AG04449 (cell line): ENCODE measurements around the gene POLDIP2.
A peak's percentile ranks its signal among the peaks of the same experiment; 100 is the strongest.

Experiments
- CTCF ChIA-PET: fragments of 350-600 bp; formaldehyde crosslinking; extraction: SDS; loops from one replicate; lab custom pipeline; 2021; ENCODE audit warnings: antibody characterized with exemption; lab: Yijun Ruan, JAX
- POLR2A ChIA-PET: fragments of 400-600, 350-600 bp; formaldehyde crosslinking; extraction: SDS; loops from one replicate; lab custom pipeline; 2020; ENCODE audit warnings: antibody characterized with exemption, inconsistent platforms; lab: Yijun Ruan, JAX
- DNase-seq: peaks from one replicate; pipeline ENCODE4 v3.0.0-alpha.2; 2010; ENCODE audit warnings: low read depth, low spot score
- H3K4me3 ChIP-seq: 2 replicates; pipeline ENCODE4 v1.5.1; 2011; ENCODE audit warnings: low read depth, mild to moderate bottlenecking, control low read depth, low read length
- TF ChIP-seq, protein P1 (sequence below): IDR thresholded peaks from one replicate; pipeline ENCODE4 v1.5.1; 2011; ENCODE audit warnings: mild to moderate bottlenecking, moderate library complexity, low read length, control low read depth, inconsistent platforms; ENCODE audit not compliant: insufficient read depth; ENCODE audit errors: missing control alignments

The POLDIP2 gene

DNA sequence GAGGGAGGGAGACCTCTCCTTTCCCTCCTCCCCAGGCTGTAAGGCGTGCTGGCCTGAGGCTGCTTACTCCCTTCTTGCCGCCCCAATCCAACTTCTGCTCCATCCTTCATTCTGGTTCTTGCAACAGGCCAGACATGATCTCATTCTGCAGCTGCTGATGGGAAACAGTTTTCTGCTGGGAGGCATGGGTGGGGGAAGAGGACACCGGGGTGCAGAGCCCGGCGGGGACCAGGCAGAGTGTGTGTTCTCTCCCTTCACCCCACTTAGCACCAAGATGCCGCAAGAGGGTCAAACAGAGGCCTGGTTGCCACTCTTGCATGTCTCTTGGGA is 15.6 kb upstream of the POLDIP2 start:
- peak overlapping the region; percentile 65 for H3K4me3 ChIP-seq
- ChIA-PET CTCF (interaction anchor here (1.3 kb wide), 1 partner anchor 26 kb away, joined by 3 read pairs; no protein-coding TSS in a partner anchor), POLR2A (interaction anchor here (1.2 kb wide), 1 partner anchor 15 kb away, joined by 3 read pairs; the partner anchor contains the start of gene POLDIP2)
- TF ChIP-seq, protein P1, sequence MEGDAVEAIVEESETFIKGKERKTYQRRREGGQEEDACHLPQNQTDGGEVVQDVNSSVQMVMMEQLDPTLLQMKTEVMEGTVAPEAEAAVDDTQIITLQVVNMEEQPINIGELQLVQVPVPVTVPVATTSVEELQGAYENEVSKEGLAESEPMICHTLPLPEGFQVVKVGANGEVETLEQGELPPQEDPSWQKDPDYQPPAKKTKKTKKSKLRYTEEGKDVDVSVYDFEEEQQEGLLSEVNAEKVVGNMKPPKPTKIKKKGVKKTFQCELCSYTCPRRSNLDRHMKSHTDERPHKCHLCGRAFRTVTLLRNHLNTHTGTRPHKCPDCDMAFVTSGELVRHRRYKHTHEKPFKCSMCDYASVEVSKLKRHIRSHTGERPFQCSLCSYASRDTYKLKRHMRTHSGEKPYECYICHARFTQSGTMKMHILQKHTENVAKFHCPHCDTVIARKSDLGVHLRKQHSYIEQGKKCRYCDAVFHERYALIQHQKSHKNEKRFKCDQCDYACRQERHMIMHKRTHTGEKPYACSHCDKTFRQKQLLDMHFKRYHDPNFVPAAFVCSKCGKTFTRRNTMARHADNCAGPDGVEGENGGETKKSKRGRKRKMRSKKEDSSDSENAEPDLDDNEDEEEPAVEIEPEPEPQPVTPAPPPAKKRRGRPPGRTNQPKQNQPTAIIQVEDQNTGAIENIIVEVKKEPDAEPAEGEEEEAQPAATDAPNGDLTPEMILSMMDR: no peak
- DNase-seq: no peak

DNA sequence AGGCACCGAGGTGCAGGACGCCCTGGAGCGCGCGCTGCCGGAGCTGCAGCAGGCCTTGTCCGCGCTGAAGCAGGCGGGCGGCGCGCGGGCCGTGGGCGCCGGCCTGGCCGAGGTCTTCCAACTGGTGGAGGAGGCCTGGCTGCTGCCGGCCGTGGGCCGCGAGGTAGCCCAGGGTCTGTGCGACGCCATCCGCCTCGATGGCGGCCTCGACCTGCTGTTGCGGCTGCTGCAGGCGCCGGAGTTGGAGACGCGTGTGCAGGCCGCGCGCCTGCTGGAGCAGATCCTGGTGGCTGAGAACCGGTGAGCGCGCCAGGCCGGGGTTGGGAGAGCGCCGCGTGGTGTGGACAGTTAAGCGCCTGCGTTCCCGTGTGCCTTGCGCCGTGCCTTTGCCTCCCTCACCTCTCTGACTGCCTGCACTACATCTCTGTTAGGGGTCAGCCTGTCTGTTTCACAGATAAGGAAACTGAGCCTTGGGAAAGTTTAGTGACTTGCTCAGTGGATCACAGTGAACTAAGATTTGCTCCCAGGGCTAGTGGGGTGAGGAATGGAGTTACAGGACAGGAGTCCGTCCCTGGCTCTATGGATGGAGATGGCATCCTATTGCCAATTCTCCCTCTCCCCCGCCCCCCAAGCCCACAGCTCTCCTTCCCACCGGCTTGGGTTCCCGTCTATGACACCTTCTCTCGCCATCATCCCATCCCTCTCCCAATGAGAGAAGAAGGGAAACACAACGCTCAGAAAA is 15.0 kb upstream of the POLDIP2 start:
- CTCF ChIA-PET: interaction anchor here (1.3 kb wide), 1 partner anchor 26 kb away, joined by 3 read pairs; no protein-coding TSS in a partner anchor
- DNase-seq: no peak
- POLR2A ChIA-PET: interaction anchor here (1.2 to 2.5 kb wide), 2 partner anchors 15 kb away, joined by 3 to 15 read pairs; partner anchors contain the start of gene POLDIP2
- peak overlapping the region; percentile 65 for H3K4me3 ChIP-seq
- TF ChIP-seq, protein P1: no peak

DNA sequence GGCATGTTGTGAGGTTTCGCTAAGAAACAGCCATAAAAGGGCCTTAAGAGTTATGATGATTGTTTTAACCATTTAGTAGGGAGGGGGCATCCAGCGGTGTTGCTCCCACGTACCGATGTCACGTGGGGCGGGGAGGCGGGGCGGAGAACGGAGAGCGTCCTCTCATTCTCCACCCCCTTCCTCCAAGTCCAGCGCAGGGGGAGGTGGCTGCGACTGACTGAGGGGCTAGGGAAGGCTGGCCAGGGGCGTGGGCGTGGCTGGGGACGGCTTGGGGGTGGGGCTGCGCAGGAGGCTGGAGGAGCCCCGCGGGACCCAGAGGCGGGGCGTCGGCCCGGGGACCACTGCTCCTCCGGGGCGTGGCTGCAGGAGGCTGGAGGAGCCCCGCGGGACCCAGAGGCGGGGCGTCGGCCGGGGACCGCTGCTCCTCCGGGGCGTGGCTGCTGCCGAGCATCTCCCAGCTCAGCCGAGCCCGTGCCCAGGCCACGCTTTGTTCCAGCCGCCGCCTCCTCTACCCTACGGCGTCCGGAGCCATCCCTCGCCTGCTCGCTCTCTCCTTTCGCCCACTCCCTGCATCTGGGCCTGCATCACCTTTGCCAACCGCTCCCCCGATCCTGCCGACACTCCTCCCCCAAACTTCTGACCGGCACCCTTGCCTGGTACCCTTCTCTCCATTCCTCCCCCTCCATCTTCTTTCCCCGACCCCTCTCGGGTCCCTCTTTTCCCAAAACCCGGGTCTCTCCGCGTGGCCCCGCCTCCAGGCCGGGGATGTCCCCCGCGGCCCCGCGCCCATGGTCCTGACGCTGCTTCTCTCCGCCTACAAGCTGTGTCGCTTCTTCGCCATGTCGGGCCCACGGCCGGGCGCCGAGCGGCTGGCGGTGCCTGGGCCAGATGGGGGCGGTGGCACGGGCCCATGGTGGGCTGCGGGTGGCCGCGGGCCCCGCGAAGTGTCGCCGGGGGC is 14.2 kb upstream of the POLDIP2 start, which contains the start of gene SARM1:
Gene SARM1, plus strand, starts transcription at position 450 of the 958 bp plus-strand sequence. Its CDS starts 339 bp downstream, at position 789.
- TF ChIP-seq, protein P1: no peak

DNA sequence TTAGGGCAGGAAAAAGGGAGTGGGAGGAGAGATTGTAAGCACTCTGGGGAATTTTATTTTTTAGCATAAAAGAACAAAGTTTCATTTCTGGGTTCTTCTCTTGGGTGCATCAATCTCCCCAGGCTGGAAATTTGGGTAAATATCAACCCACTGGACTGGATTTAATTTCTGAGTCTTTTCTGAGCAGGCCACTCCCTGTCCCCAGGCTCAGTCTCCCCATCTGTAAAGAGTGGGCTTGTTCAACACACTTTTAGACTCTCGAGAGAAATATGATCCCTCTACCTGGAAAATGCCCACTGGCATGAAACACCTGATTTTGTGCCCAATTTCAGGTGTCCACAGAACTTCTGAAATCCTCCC is 13.4 kb upstream of the POLDIP2 start:
- TF ChIP-seq, protein P1: no peak
- peak overlapping the region; percentile 6 for H3K4me3 ChIP-seq
- no peak for DNase-seq
- ChIA-PET CTCF (interaction anchor here (0.8 to 1.2 kb wide), 3 partner anchors 12 to 26 kb away, joined by 3 to 4 read pairs (median 3); no protein-coding TSS in a partner anchor), POLR2A (interaction anchor here (0.8 to 2.5 kb wide), 2 partner anchors 13 to 36 kb away, joined by 5 to 15 read pairs; partner anchors contain the start of genes IFT20, POLDIP2 and TNFAIP1)

More for the DNA sequence above, 14.2 kb upstream of the POLDIP2 start, which contains the start of gene SARM1:
- ChIA-PET POLR2A (interaction anchor here (0.7 to 2.5 kb wide), 2 partner anchors 14 to 64 kb away, joined by 3 to 15 read pairs; partner anchors contain the start of gene POLDIP2), CTCF (interaction anchor here (0.8 kb wide), 1 partner anchor 27 kb away, joined by 3 read pairs; no protein-coding TSS in a partner anchor)
- peak within 1 kb of the TSS; percentile 65 for H3K4me3 ChIP-seq
- no peak for DNase-seq

DNA sequence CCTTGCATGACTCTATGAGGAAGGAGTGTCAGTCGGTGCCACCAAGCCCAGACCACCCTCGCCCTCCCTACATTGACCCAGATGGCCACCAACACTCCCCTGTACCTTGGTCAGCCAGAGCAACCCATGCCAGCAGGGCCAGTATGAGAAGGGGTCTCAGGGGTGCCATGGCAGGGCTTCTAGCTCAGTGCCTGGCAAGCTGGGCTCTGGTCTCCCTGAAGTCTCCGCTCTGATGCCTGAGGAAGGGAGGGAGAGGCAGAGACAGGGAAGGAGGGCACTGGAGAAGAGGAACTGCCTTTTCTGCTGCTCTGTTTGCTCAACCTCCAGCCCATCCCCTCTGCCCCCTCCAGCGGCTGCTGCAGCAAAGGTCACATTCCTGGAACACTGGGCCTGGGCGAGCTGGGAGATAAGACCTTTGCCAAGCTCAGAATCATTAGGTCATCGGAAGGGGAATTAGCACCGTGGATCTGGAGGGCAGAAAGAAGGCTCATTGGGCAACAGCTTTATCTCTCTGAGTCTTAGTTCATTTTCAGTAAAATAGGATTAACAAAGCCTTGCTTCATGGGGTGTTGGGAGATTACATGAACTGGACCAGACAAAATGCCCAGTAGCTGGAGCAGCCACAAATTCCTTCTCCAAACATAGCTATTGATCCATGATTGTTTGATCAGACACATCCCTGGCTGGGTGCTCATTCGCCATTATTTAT is 12.9 kb upstream of the POLDIP2 start, which contains the start of gene VTN:
Gene VTN, minus strand, starts transcription at position 273 of the 709 bp plus-strand sequence. Its CDS starts 104 bp downstream, at position 169.
- CTCF ChIA-PET: interaction anchor here (0.8 to 1.2 kb wide), 3 partner anchors 12 to 25 kb away, joined by 3 to 4 read pairs (median 3); no protein-coding TSS in a partner anchor
- TF ChIP-seq, protein P1: no peak

More for the DNA sequence above, 12.9 kb upstream of the POLDIP2 start, which contains the start of gene VTN:
- DNase-seq: no peak
- POLR2A ChIA-PET: interaction anchor here (0.8 to 2.5 kb wide), 2 partner anchors 13 to 35 kb away, joined by 5 to 15 read pairs; partner anchors contain the start of genes IFT20, POLDIP2 and TNFAIP1
- H3K4me3 ChIP-seq: peak within 1 kb of the TSS; percentile 6
